OCI-LY7 (cell line): ENCODE measurements around the gene OLA1. TPM values are rescaled to one million over a fixed set of nuclear protein-coding genes. Genes with fewer than 3 reads are reported as not detected.

Experiments used
- BruUV-seq: library from RNA; stranded (reverse); fragments of 400-500 nt; replicated peaks from 2 replicates; lab custom pipeline; 2021; lab: Mats Ljungman, UMichigan
- CTCF ChIA-PET: fragments of 300-600 bp; sonication (Branson Sonifier 250); formaldehyde crosslinking; loops from one replicate; lab custom pipeline; 2022; ENCODE audit warnings: antibody characterized with exemption; ENCODE audit not compliant: unreplicated experiment; lab: Charles Lee
- POLR2A ChIA-PET: fragments of 300-600 bp; sonication (Branson Sonifier 250); formaldehyde crosslinking; loops from one replicate; lab custom pipeline; 2022; ENCODE audit warnings: antibody characterized with exemption; lab: Charles Lee
- DNase-seq: peaks from one replicate; pipeline ENCODE4 v3.0.0-alpha.2; 2015; ENCODE audit warnings: low spot score
- H2AFZ ChIP-seq: fragments of 200-600 bp; sonication (generic), shearing (Covaris generic); 2 replicates; pipeline ENCODE4 v1.6.1; 2014; ENCODE audit warnings: mild to moderate bottlenecking, antibody characterized with exemption, low read length, moderate library complexity
- H3K27ac ChIP-seq: fragments of 200-600 bp; sonication (generic); 2 replicates; pipeline ENCODE4 v1.5.1; 2014; ENCODE audit warnings: mixed run types, low read depth, mild to moderate bottlenecking, moderate library complexity, low read length, inconsistent platforms; ENCODE audit not compliant: poor library complexity, severe bottlenecking
- H3K36me3 ChIP-seq: fragments of 200-600 bp; sonication (generic); 2 replicates; pipeline ENCODE4 v1.6.1; 2014; ENCODE audit warnings: mild to moderate bottlenecking, antibody characterized with exemption, low read length, moderate library complexity, mixed read lengths; ENCODE audit not compliant: insufficient read depth
- H3K4me1 ChIP-seq: fragments of 200-600 bp; sonication (generic); 2 replicates; pipeline ENCODE4 v1.5.1; 2014; ENCODE audit warnings: mild to moderate bottlenecking, low read length; ENCODE audit not compliant: insufficient read depth, poor library complexity, severe bottlenecking
- H3K4me2 ChIP-seq: fragments of 200-600 bp; sonication (generic); 2 replicates; pipeline ENCODE4 v1.6.1; 2014; ENCODE audit warnings: mild to moderate bottlenecking, low read length
- H3K4me3 ChIP-seq: fragments of 200-600 bp; sonication (generic); 2 replicates; pipeline ENCODE4 v1.5.1; 2014; ENCODE audit warnings: mild to moderate bottlenecking, low read depth, low read length; ENCODE audit not compliant: poor library complexity, severe bottlenecking
- H3K79me2 ChIP-seq: fragments of 200-600 bp; sonication (generic); 2 replicates; pipeline ENCODE4 v1.6.1; 2016; ENCODE audit warnings: low read depth, mild to moderate bottlenecking, low read length, moderate library complexity, mixed read lengths; ENCODE audit not compliant: insufficient read depth
- H3K9me2 ChIP-seq: fragments of 200-600 bp; sonication (generic); 2 replicates; pipeline ENCODE4 v1.6.1; 2016; ENCODE audit warnings: mild to moderate bottlenecking, low read length, mixed read lengths; ENCODE audit not compliant: insufficient read depth
- H3K9me3 ChIP-seq: fragments of 200-600 bp; sonication (generic); 2 replicates; pipeline ENCODE4 v1.6.1; 2014; ENCODE audit warnings: mild to moderate bottlenecking, mixed run types, low read length, mixed read lengths
- H4K20me1 ChIP-seq: fragments of 200-600 bp; sonication (generic); 2 replicates; pipeline ENCODE4 v1.6.1; 2014; ENCODE audit warnings: mild to moderate bottlenecking, antibody characterized with exemption, low read length, moderate library complexity, mixed read lengths; ENCODE audit not compliant: insufficient read depth
- EZH2phosphoT487 ChIP-seq: fragments of 200-600 bp; sonication (generic); IDR thresholded peaks from 2 replicates; pipeline ENCODE4 v1.6.1; 2018; ENCODE audit warnings: low read depth, borderline replicate concordance, mild to moderate bottlenecking, mixed run types, antibody characterized with exemption, low read length, moderate library complexity, mixed read lengths
- intact Hi-C: fragments of 100-400 bp; cut with micrococcal nuclease; formaldehyde crosslinking; loops from one replicate; pipeline ENCODE4 v1.10.0; 2022; ENCODE audit not compliant: unreplicated experiment
- total RNA-seq, 2 experiments: library from RNA; depleted of rRNA in 1 of 2; stranded (reverse); fragments of >200 nt in 1 of 2; shearing (Covaris generic) in 1 of 2; gene quantifications; 2 replicates each; pipeline ENCODE4 v1.2.3, GENCODE V29; 2014 to 2022
- TF ChIP-seq, protein P1 (sequence below): fragments of 200-600 bp; sonication (generic); conservative IDR thresholded peaks from 2 replicates; pipeline ENCODE4 v1.5.1; 2014; ENCODE audit warnings: mild to moderate bottlenecking, antibody characterized with exemption, low read length, moderate library complexity, mixed read lengths

Gene OLA1
- total RNA-seq, 2 experiments from 2014 or later: 66.0 to 116 TPM

DNA sequence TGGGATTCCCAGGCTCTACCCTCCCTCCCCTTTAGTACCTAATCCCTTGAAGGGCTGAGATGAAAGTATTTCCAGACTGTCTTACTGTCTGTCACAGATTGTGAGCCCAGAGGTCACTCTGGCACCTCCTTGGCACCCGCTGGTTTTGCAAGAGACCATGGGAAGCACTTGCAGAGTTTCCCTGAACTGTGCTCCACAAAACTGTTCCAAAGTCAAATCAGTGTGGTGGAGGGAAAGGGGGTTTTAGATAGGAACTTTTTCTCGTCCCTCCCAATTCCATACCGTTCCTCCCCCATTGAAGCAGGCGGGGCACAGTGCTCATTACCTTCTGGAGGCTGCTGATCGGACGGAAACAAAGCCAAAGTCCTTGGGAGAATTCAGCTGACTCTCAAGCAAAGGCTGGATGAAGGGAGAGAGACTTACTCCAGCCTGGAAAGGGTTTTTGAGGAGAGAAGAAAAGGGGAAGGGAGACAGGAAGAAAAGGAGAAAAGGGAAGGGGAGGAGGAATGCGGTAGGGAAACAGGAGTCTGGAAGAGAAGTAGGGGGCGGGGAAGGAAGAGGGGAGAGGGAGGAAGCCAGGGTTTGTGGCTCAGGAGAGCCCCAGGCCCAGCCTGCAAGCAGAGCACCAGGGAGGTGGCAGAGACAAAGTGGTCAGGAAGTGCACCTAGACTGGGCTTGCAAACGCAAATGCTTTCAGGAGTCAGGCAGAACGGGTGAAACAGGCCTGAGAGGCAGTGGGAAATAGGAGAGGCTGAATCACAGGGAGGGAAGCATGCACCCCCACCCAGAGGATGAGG is 194.8 kb downstream of the OLA1 start:
- BruUV-seq: no TSS peak
- TF ChIP-seq, protein P1, sequence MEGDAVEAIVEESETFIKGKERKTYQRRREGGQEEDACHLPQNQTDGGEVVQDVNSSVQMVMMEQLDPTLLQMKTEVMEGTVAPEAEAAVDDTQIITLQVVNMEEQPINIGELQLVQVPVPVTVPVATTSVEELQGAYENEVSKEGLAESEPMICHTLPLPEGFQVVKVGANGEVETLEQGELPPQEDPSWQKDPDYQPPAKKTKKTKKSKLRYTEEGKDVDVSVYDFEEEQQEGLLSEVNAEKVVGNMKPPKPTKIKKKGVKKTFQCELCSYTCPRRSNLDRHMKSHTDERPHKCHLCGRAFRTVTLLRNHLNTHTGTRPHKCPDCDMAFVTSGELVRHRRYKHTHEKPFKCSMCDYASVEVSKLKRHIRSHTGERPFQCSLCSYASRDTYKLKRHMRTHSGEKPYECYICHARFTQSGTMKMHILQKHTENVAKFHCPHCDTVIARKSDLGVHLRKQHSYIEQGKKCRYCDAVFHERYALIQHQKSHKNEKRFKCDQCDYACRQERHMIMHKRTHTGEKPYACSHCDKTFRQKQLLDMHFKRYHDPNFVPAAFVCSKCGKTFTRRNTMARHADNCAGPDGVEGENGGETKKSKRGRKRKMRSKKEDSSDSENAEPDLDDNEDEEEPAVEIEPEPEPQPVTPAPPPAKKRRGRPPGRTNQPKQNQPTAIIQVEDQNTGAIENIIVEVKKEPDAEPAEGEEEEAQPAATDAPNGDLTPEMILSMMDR: no peak
- TF ChIP-seq EZH2phosphoT487: no peak
- no peak overlapping the region for H3K4me3 ChIP-seq
- ChIA-PET CTCF (no interaction called here), POLR2A (interaction anchor here (0.6 to 1.5 kb wide), 2 partner anchors 19 to 283 kb away, joined by 3 to 7 read pairs; no protein-coding TSS in a partner anchor)
- intact Hi-C loops: no loop called here
- H3K36me3 ChIP-seq: no peaks in the 10 kb centered on the region
- no peaks in the 10 kb centered on the region for H4K20me1 ChIP-seq
- H2AFZ ChIP-seq: no peak overlapping the region
- H3K27ac ChIP-seq: no peak overlapping the region
- H3K9me2 ChIP-seq: no peaks in the 10 kb centered on the region
- no peak for DNase-seq
- H3K4me1 ChIP-seq: no peaks in the 10 kb centered on the region
- H3K9me3 ChIP-seq: no peaks in the 10 kb centered on the region
- H3K4me2 ChIP-seq: no peak overlapping the region
- no peaks in the 10 kb centered on the region for H3K79me2 ChIP-seq

DNA sequence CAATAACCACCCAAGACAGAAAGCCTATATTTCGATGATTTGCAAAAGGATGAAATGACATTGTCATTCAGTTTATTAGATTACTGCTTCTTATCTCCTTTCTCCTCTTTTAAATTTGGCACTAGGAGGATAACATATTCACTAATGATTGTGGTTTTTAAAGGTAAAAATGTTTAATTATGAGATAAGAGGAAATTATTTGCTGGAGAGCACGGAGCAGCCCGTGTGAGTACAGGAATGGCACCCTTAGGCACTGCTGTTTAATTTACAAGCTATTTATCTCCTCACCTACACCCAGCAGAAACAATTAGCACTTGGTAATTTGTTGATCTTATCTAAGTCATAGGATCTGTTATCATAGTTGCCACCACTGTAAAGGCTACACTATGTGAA is 195.8 kb downstream of the OLA1 start:
- H4K20me1 ChIP-seq: no peaks in the 10 kb centered on the region
- no peaks in the 10 kb centered on the region for H3K36me3 ChIP-seq
- DNase-seq: no peak
- H3K79me2 ChIP-seq: no peaks in the 10 kb centered on the region
- no peak overlapping the region for H3K27ac ChIP-seq
- CTCF ChIA-PET: no interaction called here
- no TSS peak for BruUV-seq
- POLR2A ChIA-PET: interaction anchor here (0.5 to 0.6 kb wide), 3 partner anchors 14 to 284 kb away, joined by 3 read pairs; no protein-coding TSS in a partner anchor
- no peak overlapping the region for H3K4me2 ChIP-seq
- no peaks in the 10 kb centered on the region for H3K4me1 ChIP-seq
- no peak overlapping the region for H3K4me3 ChIP-seq
- no peaks in the 10 kb centered on the region for H3K9me3 ChIP-seq
- TF ChIP-seq EZH2phosphoT487: no peak
- TF ChIP-seq, protein P1: no peak
- H2AFZ ChIP-seq: no peak overlapping the region
- intact Hi-C loops: no loop called here
- no peaks in the 10 kb centered on the region for H3K9me2 ChIP-seq
